Stimulated activated naive B cell treated with anti-CD40 and anti-IgM and Interleukin-4, amounts not matched to agents 10 μg/mL and 1 μg/mL and 100 μg/mL, for 72 hours (primary cell): ENCODE results near the gene SCAMP4.
A peak's percentile ranks its signal among the peaks of the same experiment; 100 is the strongest.

Source experiments
- ATAC-seq, 2 donors: fragments of 150-1000 bp; cut with Tn5 transposase; replicated peaks; 2 replicates each; pipeline ENCODE4 v1.10.0; 2021; ENCODE audit warnings: moderate library complexity in 1 of 2
- DNase-seq: peaks from one replicate; pipeline ENCODE4 v3.0.0; 2021
- H3K27ac Mint-ChIP-seq: one replicate; pipeline ENCODE4 v1.8.0; 2022; ENCODE audit warnings: mild to moderate bottlenecking, mixed read lengths
- H3K27me3 Mint-ChIP-seq, 2 donors: one replicate each; pipeline ENCODE4 v1.8.0; 2022; ENCODE audit warnings: mixed read lengths in 2 of 2
- H3K36me3 Mint-ChIP-seq, 2 donors: one replicate each; pipeline ENCODE4 v1.8.0; 2022; ENCODE audit warnings: mixed read lengths in 2 of 2, mild to moderate bottlenecking in 1 of 2
- H3K4me1 Mint-ChIP-seq, 2 donors: one replicate each; pipeline ENCODE4 v1.8.0; 2022; ENCODE audit warnings: mixed read lengths in 2 of 2, mild to moderate bottlenecking in 1 of 2
- H3K4me3 Mint-ChIP-seq, 2 donors: one replicate each; pipeline ENCODE4 v1.8.0; 2022; ENCODE audit warnings: mild to moderate bottlenecking in 2 of 2, mixed read lengths in 2 of 2, moderate library complexity in 1 of 2
- H3K9me3 Mint-ChIP-seq, 2 donors: one replicate each; pipeline ENCODE4 v1.8.0; 2022; ENCODE audit warnings: mixed read lengths in 2 of 2, mild to moderate bottlenecking in 1 of 2

Gene SCAMP4

DNA sequence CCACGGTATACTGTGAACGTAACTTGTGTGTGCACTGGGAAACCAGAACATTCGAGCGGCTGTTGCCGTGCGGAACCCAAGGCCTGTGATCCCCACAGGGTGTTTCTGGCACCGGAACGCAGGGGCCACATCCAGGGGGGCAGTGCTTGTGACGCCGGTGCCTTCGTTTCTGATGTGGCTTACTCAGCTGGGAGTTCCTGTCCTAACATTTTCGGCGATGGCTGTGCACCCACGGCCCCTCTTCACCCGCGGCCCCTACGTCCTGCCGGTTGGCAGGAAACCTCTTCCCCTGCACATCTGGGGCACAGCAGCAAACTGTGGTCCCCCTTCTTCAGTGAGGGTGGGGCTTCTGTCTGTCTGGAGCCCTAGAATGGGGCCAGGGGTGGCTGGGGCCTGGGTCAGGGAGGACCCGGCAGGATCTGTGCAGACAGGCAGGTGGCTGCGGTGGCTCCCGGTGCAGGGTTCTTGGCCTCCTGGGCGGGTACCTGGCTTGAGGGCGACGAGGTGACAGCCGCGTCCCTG, 61.9 kb downstream of the SCAMP4 start:
- no peak for DNase-seq
- no peak overlapping the region for H3K27ac Mint-ChIP-seq
- H3K27me3 Mint-ChIP-seq: no peaks in the 10 kb centered on the region
- no peak overlapping the region for H3K4me3 Mint-ChIP-seq
- H3K4me1 Mint-ChIP-seq: peaks cover 11 to 13% of the 10 kb centered on the region in 2 donors
- peaks cover 12 to 24% of the 10 kb centered on the region in 2 donors for H3K36me3 Mint-ChIP-seq
- peak in 1 of 2 donors; percentile 20 for ATAC-seq
- no peaks in the 10 kb centered on the region for H3K9me3 Mint-ChIP-seq

DNA sequence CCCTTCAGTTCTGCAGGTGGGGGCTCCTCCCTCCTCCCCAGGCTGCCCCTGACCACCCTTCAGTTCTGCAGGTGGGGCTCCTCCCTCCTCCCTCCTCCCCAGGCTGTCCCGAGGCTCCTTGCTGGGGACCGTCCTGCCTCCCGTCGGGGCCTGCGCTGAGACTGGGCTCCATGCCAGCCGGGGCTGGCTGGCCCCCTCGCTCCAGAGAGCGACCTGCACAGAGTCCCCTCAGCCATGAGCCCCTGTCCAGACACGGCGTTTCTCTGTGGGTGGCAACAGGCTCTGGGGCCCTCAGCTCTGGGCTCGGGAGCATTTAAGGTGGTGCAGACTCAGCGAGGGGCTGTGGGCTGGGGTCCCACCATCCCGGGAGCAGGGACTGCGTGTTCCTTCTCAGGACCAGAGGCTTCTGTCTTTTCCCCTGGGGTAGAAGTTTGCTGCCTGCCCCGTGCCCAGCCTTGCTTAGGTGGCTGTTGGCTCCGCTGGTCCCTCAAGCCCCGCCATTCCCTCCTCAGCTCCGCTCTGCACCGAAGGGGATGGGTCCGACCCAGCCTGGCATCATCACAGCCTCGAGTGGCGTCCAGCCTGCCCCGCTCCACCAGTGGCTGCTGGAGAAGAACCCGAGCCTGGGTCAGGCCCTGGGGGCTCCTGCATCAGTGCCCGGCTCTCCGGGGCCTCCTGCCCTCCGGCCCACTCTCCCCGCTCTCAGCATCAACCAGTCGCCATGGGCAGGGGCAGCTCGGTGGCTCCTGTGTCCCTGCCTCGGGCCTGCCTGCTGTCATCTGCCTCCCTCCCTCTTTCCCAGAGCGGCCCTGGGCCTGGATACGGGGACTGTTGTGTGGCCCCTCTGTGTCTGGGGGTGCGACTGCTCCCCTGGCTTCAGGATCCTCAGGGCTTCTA, 63.3 kb downstream of the SCAMP4 start:
- Mint-ChIP-seq H3K4me1 (peaks cover 13 to 15% of the 10 kb centered on the region in 2 donors), H3K9me3 (no peaks in the 10 kb centered on the region), H3K27ac (peak overlapping the region; percentile 42), H3K27me3 (no peaks in the 10 kb centered on the region), H3K4me3 (no peak overlapping the region), H3K36me3 (peaks cover 17 to 26% of the 10 kb centered on the region in 2 donors)
- ATAC-seq: no peak
- no peak for DNase-seq

DNA sequence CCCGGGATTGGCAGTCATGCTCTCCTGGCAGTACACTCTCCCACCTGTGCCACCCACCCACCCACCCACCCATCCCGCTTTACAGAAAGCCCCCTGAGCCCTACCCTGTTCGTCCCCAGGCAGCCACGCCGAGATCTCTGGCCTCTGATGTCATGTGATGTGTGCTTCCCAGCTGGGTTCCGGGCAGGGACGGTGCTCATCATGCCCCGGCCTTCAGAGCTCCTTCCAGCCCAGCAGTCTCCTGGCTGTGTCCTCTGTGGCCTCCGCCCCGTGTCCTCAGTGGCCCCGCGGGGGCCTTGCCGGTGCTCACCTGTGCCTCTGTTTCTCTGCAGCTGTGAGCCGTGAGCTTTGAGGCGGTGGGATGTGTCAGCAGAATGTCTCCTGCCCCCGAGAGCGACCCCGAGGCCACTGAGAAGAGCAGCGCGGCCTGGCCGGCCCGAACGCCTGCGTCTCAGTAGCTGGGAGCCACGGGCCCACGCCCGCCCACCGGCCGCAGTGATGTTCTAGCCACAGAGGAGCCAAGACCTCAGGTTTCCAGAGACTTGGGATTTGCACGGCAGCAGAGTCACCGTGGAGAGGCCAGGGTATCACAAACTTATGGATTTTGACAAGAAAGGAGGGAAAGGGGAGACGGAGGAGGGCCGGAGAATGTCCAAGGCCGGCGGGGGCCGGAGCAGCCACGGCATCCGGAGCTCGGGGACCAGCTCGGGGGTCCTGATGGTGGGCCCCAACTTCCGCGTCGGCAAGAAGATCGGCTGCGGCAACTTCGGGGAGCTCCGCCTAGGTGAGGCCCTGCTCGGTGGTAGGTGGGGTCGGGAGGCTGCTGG, 64.2 kb downstream of the SCAMP4 start:
- H3K27ac Mint-ChIP-seq: no peak overlapping the region
- H3K9me3 Mint-ChIP-seq: no peaks in the 10 kb centered on the region
- peaks cover 22 to 28% of the 10 kb centered on the region in 2 donors for H3K36me3 Mint-ChIP-seq
- ATAC-seq (no peak), DNase-seq (no peak)
- peaks cover 15 to 22% of the 10 kb centered on the region in 2 donors for H3K4me1 Mint-ChIP-seq
- H3K4me3 Mint-ChIP-seq: no peak overlapping the region
- no peaks in the 10 kb centered on the region for H3K27me3 Mint-ChIP-seq

DNA sequence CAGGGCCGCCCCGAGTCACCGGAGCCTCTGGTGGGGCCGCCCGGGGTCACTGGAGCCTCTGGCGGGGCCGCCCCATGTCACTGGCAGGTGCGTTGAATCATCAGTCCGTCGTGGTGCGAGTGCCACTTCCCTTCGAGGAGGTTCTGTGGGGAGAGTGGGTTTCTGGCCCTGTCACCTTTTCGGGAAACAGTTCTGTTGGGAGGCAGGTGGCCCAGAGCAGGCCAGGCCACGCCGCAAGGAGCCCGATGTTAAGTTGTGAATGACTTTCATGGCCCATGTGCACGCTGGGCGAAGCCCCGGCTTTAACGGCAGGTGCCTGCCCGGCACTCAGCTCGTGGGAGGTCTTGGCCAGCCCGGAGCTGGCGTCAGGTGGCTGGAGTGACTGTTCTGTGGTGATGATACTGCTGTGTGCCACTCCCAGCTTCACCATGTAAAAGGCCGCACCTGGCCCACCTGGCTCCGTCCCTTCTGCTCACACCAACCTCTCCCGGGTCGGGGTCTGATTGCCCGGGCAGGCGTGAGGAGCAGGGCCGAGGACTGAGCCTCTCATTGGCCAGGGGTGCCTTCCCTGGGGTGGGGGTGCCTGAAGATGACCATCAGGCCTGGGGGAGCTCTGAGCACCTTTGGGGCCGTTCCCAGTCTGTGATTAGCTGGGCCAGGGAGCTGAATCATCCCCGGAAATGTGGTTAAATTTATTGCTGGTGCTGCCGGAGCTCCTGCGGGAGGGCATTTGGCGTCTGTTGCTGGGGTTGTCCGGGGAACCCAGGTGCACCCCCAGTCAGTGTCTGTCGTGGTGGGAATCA, 65.0 kb downstream of the SCAMP4 start:
- ATAC-seq: no peak
- Mint-ChIP-seq H3K27ac (peak overlapping the region; percentile 59), H3K36me3 (peaks cover 27 to 30% of the 10 kb centered on the region in 2 donors), H3K4me3 (no peak overlapping the region), H3K9me3 (no peaks in the 10 kb centered on the region), H3K27me3 (no peaks in the 10 kb centered on the region), H3K4me1 (peaks cover 17 to 22% of the 10 kb centered on the region in 2 donors)
- no peak for DNase-seq

DNA sequence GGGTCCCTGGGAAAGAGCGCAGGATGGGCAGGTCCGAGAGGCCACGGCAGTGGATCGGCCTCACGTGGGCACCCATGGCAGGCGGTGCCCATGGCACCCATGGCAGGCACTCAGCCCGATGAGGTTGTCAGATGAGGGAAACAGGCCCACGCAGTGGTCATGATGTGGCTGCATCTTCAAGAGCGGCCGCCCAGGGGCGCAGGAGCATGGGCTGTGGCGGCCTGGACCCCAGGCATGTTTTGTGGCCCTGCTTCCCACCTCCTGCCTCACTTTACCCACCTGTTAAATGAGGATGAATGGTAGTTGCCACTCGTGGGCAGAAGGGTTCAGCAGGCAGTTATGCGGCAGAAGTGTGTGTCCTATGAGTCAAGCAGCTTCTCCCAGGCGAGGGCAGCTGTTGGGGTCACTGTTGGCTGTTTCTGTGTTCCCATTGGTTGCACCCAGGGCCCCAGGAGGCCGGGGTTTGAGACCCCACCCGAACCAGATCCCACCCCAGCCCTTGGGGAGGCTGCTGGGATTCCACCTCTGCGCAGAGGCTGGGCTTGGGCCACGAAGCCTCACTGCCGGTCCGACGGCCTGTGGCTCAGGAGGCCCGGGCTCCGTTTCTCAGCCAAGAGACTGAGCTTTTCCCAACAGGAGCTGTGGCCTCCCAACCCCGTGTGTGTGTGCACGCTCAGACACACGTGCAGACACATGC, 65.8 kb downstream of the SCAMP4 start:
- Mint-ChIP-seq H3K4me3 (no peak overlapping the region), H3K36me3 (peaks cover 25 to 30% of the 10 kb centered on the region in 2 donors), H3K4me1 (peaks cover 16 to 19% of the 10 kb centered on the region in 2 donors), H3K27ac (no peak overlapping the region), H3K27me3 (no peaks in the 10 kb centered on the region), H3K9me3 (no peaks in the 10 kb centered on the region)
- no peak for ATAC-seq
- DNase-seq: no peak

DNA sequence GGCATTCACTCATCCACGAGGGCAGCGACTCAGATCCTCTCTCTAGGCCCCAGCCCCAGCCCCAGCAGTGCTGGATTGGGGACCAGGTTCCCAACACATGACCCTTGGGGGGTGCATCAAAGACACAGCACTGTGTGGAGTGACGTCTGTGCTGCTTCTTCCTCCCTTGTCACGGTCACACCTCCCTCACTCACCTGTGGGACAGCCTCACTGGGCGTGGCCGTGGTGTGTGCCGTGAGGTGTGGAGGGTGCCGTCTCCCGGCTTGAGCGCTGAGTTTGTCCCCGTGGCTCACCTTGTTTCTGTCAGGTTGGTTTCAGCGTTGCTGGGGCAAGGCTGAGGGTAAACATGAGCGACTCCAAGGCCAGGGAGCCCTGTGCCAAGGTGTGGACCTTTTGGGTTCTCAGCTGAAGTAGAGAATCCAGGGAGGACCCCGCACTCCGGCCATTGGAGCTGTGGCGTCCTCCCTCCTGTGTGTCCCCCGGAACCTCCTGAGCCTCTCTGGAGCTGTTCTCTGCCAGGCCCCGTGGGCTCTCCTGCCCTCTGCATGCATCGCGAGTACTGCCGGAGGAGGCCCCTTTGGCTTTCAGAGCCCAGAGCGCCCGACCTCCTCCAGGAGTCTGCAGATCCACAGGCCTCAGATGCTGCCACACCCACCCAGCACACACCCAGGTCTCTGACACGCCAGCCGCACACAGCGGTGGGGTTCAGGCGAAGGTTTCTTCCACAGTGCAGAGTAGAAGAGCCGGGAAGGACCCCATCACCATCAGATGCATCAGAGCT, 69.4 kb downstream of the SCAMP4 start:
- Mint-ChIP-seq H3K36me3 (peaks cover 19 to 26% of the 10 kb centered on the region in 2 donors), H3K4me3 (no peak overlapping the region), H3K4me1 (peaks cover 7 to 15% of the 10 kb centered on the region in 2 donors), H3K9me3 (no peaks in the 10 kb centered on the region), H3K27ac (no peak overlapping the region), H3K27me3 (no peaks in the 10 kb centered on the region)
- ATAC-seq: no peak
- no peak for DNase-seq

DNA sequence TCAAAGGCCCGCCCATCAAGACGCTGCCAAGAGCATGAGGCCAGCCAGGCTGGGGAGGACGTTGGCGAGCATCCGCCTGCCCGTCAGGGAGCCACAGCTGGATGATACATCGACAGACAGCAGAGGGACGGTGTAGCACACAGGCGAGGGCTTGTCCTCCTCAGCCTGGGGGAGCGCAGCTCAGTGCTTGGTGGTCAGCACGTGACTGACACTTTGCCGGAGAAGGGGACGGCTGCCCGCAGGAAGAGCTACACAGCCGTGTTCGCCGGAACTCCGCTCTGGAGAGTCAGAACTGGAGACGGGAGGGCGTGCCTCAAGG, 69.9 kb downstream of the SCAMP4 start:
- H3K4me3 Mint-ChIP-seq: no peak overlapping the region
- no peaks in the 10 kb centered on the region for H3K27me3 Mint-ChIP-seq
- ATAC-seq (no peak), DNase-seq (no peak)
- no peaks in the 10 kb centered on the region for H3K9me3 Mint-ChIP-seq
- peaks cover 19 to 25% of the 10 kb centered on the region in 2 donors for H3K36me3 Mint-ChIP-seq
- H3K27ac Mint-ChIP-seq: no peak overlapping the region
- H3K4me1 Mint-ChIP-seq: peaks cover 7 to 15% of the 10 kb centered on the region in 2 donors
